Liver (tissue), 9 donors: ENCODE results near the gene CCDC89. TPM values are rescaled to one million over a fixed set of nuclear protein-coding genes. Genes with fewer than 3 reads are reported as not detected.

ENCODE experiments used
- DNase-seq: peaks from one replicate; pipeline ENCODE4 v3.0.0-alpha.2; 2017; ENCODE audit warnings: low spot score
- H3K27ac ChIP-seq, 2 donors: one replicate each; pipeline ENCODE4 v1.7.0; 2013; ENCODE audit warnings: inconsistent platforms in 2 of 2, low read length in 2 of 2, control low read depth in 1 of 2, low read depth in 1 of 2, mild to moderate bottlenecking in 1 of 2
- H3K27me3 ChIP-seq, 4 donors: one replicate each; pipeline versions ENCODE4 v1.6.1 to v1.7.0; 2013; ENCODE audit warnings: low read length in 3 of 4, inconsistent platforms in 1 of 4, mild to moderate bottlenecking in 1 of 4, moderate library complexity in 1 of 4; ENCODE audit not compliant: control insufficient read depth in 4 of 4, insufficient read depth in 4 of 4
- H3K36me3 ChIP-seq, 4 donors: one replicate each; pipeline versions ENCODE4 v1.6.1 to v1.7.0; 2013; ENCODE audit warnings: low read length in 3 of 4, mild to moderate bottlenecking in 3 of 4, low read depth in 1 of 4, moderate library complexity in 1 of 4; ENCODE audit not compliant: control insufficient read depth in 4 of 4, insufficient read depth in 3 of 4
- H3K4me1 ChIP-seq, 4 donors: one replicate each; pipeline versions ENCODE4 v1.6.1 to v1.7.0; 2013; ENCODE audit warnings: low read length in 3 of 4, mild to moderate bottlenecking in 3 of 4, moderate library complexity in 1 of 4; ENCODE audit not compliant: control insufficient read depth in 4 of 4, insufficient read depth in 4 of 4
- H3K4me3 ChIP-seq, 3 donors: one replicate each; pipeline versions ENCODE4 v1.6.1 to v1.7.0; 2013; ENCODE audit warnings: low read length in 3 of 3, control low read depth in 1 of 3, low read depth in 1 of 3, mild to moderate bottlenecking in 1 of 3
- H3K9ac ChIP-seq, 2 donors: one replicate each; pipeline ENCODE4 v1.7.0; 2013; ENCODE audit warnings: low read length in 2 of 2, mild to moderate bottlenecking in 2 of 2, moderate library complexity in 2 of 2, control low read depth in 1 of 2, low read depth in 1 of 2
- H3K9me3 ChIP-seq, 4 donors: one replicate each; pipeline versions ENCODE4 v1.6.1 to v1.7.0; 2013; ENCODE audit warnings: low read length in 3 of 4; ENCODE audit not compliant: control insufficient read depth in 4 of 4
- ATF3 ChIP-seq: IDR thresholded peaks from 2 replicates; pipeline ENCODE4 v1.6.1; 2016; ENCODE audit warnings: antibody characterized with exemption
- EGR1 ChIP-seq, 2 donors: IDR thresholded peaks; 2 replicates each; pipeline ENCODE4 v1.6.1; 2016 to 2018; ENCODE audit warnings: antibody characterized with exemption in 2 of 2, low read depth in 2 of 2
- FOXA1 ChIP-seq: IDR thresholded peaks from 2 replicates; pipeline ENCODE4 v1.6.1; 2016; ENCODE audit warnings: antibody characterized with exemption
- FOXA2 ChIP-seq: IDR thresholded peaks from 2 replicates; pipeline ENCODE4 v1.6.1; 2016; ENCODE audit warnings: antibody characterized with exemption
- GABPA ChIP-seq, 2 donors: IDR thresholded peaks in 1 of 2; conservative IDR thresholded peaks in 1 of 2; 2 replicates each; pipeline ENCODE4 v1.6.1; 2016; ENCODE audit warnings: antibody characterized with exemption in 2 of 2, mild to moderate bottlenecking in 1 of 2, moderate library complexity in 1 of 2
- HNF4G ChIP-seq: IDR thresholded peaks from 2 replicates; pipeline ENCODE4 v1.6.1; 2016; ENCODE audit warnings: antibody characterized with exemption
- JUND ChIP-seq, 2 donors: IDR thresholded peaks; 2 replicates each; pipeline ENCODE4 v1.6.1; 2016; ENCODE audit warnings: antibody characterized with exemption in 2 of 2
- NR2F2 ChIP-seq: IDR thresholded peaks from 2 replicates; pipeline ENCODE4 v1.6.1; 2016; ENCODE audit warnings: antibody characterized with exemption
- RAD21 ChIP-seq, 2 donors: IDR thresholded peaks; 2 replicates each; pipeline ENCODE4 v1.6.1; 2016; ENCODE audit warnings: antibody characterized with exemption in 2 of 2, mild to moderate bottlenecking in 2 of 2
- RXRA ChIP-seq, 2 donors: IDR thresholded peaks; 2 replicates each; pipeline ENCODE4 v1.6.1; 2017 to 2018; ENCODE audit warnings: antibody characterized with exemption in 2 of 2, mild to moderate bottlenecking in 1 of 2
- SP1 ChIP-seq: IDR thresholded peaks from 2 replicates; pipeline ENCODE4 v1.6.1; 2018; ENCODE audit warnings: antibody characterized with exemption, mild to moderate bottlenecking
- TAF1 ChIP-seq: conservative IDR thresholded peaks from 2 replicates; pipeline ENCODE4 v1.6.1; 2016; ENCODE audit warnings: antibody characterized with exemption, mild to moderate bottlenecking
- YY1 ChIP-seq: IDR thresholded peaks from 2 replicates; pipeline ENCODE4 v1.6.1; 2016; ENCODE audit warnings: antibody characterized with exemption, mild to moderate bottlenecking
- ZBTB33 ChIP-seq: IDR thresholded peaks from 2 replicates; pipeline ENCODE4 v1.6.1; 2016; ENCODE audit warnings: antibody characterized with exemption
- WGBS: extraction: QIAGEN DNeasy Blood & Tissue Kit; methylation state at CpG from one replicate; pipeline ENCODE4 v1.1.7; 2013; 5-methylcytosine and 5-hydroxymethylcytosine counted together
- polyA plus RNA-seq, 2 donors: library from polyadenylated mRNA; stranded (reverse) in 1 of 2; unstranded in 1 of 2; fragments of 200-250 nt in 1 of 2; fragments of >200 nt in 1 of 2; fragmentation: Nextera tagmentation in 1 of 2; extraction: Ambion mirVana in 1 of 2; gene quantifications; one replicate each; pipeline versions ENCODE4 v1.2.1 to v1.2.3, GENCODE V29; 2013 to 2015
- total RNA-seq, 2 donors: library from RNA; depleted of rRNA; stranded (reverse); fragments of >200 nt; gene quantifications; one replicate each; pipeline ENCODE4 v1.2.3, GENCODE V29; 2014
- TF ChIP-seq, protein P1 (sequence below): IDR thresholded peaks from 2 replicates; pipeline ENCODE4 v1.6.1; 2016; ENCODE audit warnings: antibody characterized with exemption, mild to moderate bottlenecking
- donor health status: healthy.
- donor health status: healthy.
- donor health status: healthy.
- donor health status: healthy.
- donor health status: healthy.

The CCDC89 gene
- 1 to 10 TPM in 1 of 2 donors, under 1 TPM in 1; 0.28 to 1.0 TPM for total RNA-seq
- under 1 TPM in 1 of 2 donors, not detected in 1; 0.17 TPM for polyA plus RNA-seq

DNA sequence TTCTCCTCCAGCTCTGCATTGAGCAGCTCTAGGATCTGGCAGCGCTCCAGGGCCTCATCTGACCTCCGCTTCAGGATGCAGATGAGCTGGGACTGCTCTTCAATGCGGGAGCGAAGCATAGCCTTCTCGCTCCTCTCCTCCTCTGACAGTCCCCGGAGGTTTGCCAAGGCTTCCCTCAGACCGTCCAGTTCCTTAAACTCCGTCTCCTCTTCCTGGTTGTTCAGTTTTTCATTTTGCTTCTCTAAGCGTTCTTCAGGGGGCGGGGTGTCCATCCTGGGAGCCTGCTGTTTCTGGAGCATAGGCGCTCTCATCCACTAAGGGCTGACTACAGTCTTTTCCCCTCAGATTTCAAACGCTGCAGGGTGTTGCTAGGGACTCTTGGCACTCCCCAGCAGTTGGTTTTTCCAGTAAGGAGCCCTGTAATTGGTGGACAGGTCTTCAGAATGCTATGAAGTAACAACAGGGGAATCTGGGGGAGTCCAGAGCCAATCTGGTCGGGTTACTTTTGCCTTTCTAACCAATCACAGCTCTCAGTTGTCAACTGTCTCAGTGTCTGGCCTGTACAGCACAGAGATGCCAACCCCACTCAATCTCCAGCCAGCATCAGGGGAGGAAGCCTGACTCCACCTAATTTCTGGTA is at the start of gene CCDC89:
TSS of gene CCDC89 (minus strand) at position 376 of the 640 bp plus-strand sequence. CDS start at position 311, 65 bp downstream.
- Histone ChIP-seq H3K36me3 (peaks cover 0 to 2% (median 0%) of the 10 kb centered on the region in 4 donors), H3K9me3 (no peaks in the 10 kb centered on the region), H3K9ac (peak within 1 kb of the TSS in 1 of 2 donors; percentile 13), H3K4me3 (no peak within 1 kb of the TSS), H3K27ac (peak within 1 kb of the TSS in 1 of 2 donors; percentile 16), H3K4me1 (peaks cover 0 to 3% (median 1%) of the 10 kb centered on the region in 4 donors), H3K27me3 (no peaks in the 10 kb centered on the region)
- TF ChIP-seq SP1 (no peak), RAD21 (IDR thresholded peaks at IDR 0.05) (peak in 1 of 2 donors; percentile 8)
- WGBS = 76% methylated on average over 13 of the region's 13 CpGs
- DNase-seq = no peak

DNA sequence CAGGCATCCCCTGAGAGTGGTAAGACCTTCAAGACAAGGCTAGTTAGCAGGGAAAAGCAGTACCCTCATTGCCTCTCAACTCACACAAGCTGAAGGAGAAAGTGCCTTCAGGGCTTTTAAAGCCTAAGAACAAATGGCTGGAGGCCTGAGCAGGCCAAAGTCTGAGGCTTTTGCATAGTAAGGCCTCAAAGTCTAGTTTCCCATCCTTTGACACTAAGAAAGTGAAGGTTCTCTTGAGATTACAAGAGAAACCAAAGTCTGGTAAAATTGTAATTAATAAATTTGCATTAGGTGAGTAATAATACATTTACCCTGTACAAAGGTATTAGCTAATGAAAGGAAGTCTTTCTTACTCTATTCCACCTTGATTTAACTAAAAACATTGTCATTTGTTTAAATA is 47.0 kb upstream of the CCDC89 start:
- TF ChIP-seq FOXA1 = no peak
- TF ChIP-seq, protein P1, sequence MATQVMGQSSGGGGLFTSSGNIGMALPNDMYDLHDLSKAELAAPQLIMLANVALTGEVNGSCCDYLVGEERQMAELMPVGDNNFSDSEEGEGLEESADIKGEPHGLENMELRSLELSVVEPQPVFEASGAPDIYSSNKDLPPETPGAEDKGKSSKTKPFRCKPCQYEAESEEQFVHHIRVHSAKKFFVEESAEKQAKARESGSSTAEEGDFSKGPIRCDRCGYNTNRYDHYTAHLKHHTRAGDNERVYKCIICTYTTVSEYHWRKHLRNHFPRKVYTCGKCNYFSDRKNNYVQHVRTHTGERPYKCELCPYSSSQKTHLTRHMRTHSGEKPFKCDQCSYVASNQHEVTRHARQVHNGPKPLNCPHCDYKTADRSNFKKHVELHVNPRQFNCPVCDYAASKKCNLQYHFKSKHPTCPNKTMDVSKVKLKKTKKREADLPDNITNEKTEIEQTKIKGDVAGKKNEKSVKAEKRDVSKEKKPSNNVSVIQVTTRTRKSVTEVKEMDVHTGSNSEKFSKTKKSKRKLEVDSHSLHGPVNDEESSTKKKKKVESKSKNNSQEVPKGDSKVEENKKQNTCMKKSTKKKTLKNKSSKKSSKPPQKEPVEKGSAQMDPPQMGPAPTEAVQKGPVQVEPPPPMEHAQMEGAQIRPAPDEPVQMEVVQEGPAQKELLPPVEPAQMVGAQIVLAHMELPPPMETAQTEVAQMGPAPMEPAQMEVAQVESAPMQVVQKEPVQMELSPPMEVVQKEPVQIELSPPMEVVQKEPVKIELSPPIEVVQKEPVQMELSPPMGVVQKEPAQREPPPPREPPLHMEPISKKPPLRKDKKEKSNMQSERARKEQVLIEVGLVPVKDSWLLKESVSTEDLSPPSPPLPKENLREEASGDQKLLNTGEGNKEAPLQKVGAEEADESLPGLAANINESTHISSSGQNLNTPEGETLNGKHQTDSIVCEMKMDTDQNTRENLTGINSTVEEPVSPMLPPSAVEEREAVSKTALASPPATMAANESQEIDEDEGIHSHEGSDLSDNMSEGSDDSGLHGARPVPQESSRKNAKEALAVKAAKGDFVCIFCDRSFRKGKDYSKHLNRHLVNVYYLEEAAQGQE = no peak
- TF ChIP-seq NR2F2 = no peak
- no peak for TF ChIP-seq HNF4G
- no peak for TF ChIP-seq ATF3
- no peak for TF ChIP-seq JUND (IDR thresholded peaks at IDR 0.05)
- TF ChIP-seq YY1 = no peak
- TF ChIP-seq TAF1 = no peak
- TF ChIP-seq RAD21 (IDR thresholded peaks at IDR 0.05) = no peak
- TF ChIP-seq EGR1 (IDR thresholded peaks at IDR 0.05; ENCODE audit: low read depth in 2 of 2) = no peak
- TF ChIP-seq GABPA (IDR thresholded peaks at IDR 0.05 in 1 of 2, conservative IDR thresholded peaks at IDR 0.05 in 1 of 2) = no peak
- TF ChIP-seq SP1 = no peak
- no peak for TF ChIP-seq ZBTB33
- TF ChIP-seq RXRA (IDR thresholded peaks at IDR 0.05) = no peak
- TF ChIP-seq FOXA2 = no peak
- Histone ChIP-seq H3K9me3 (no peaks in the 10 kb centered on the region), H3K27ac (no peak overlapping the region), H3K36me3 (no peaks in the 10 kb centered on the region), H3K4me1 (no peaks in the 10 kb centered on the region), H3K27me3 (no peaks in the 10 kb centered on the region), H3K9ac (no peak overlapping the region), H3K4me3 (no peak overlapping the region)
- no peak for DNase-seq
